ENCODE data around the gene TCAP.

- TF ChIP-seq CTCF (IDR thresholded peaks at IDR 0.05; ENCODE audit: insufficient read depth, low read length, poor library complexity, severe bottlenecking) = no peak
- TF ChIP-seq EZH2phosphoT487 (conservative IDR thresholded peaks at IDR 0.05; ENCODE audit: low read length) = no peak
Measured at GRCh38 chr17:39639043-39639442, 26.1 kb upstream of the TCAP start.

Measured in SU-DHL-6 (cell line).